GM21619 (cell line): Measurements from ENCODE around the gene KPNA3.
"Not testable (repeated sequence)": the region's sequence is repeated elsewhere in the genome, so short reads cannot be mapped to it uniquely, and the experiment has no call there.

Experiments used
- ATAC-seq: cut with Tn5 transposase; IDR thresholded peaks from one replicate; pipeline ENCODE4 v1.9.1; 2021; ENCODE audit not compliant: unreplicated experiment

The KPNA3 gene

GRCh38 chr13:49759503-49759902 is 33.0 kb downstream of the KPNA3 start:
- ATAC-seq: no peak

DNA sequence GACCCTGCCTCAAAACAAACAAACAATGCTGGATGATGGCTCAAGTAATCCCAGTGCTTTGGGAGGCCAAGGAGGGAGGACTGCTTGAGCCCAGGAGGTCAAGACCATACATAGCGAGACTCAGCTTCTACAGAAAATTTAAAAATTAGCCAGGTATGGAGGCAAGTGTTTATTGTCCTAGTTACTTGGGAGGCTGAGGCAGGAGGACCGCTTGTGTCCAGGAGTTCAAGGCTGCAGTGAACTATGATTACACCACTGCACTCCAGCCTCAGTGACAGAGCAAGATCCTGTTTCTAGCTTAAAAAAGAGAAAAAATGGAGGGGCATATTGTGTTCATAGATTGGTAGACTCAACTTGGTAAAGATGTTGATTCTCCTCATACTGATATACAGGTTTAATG is 36.2 kb downstream of the KPNA3 start:
- ATAC-seq: no peak

DNA sequence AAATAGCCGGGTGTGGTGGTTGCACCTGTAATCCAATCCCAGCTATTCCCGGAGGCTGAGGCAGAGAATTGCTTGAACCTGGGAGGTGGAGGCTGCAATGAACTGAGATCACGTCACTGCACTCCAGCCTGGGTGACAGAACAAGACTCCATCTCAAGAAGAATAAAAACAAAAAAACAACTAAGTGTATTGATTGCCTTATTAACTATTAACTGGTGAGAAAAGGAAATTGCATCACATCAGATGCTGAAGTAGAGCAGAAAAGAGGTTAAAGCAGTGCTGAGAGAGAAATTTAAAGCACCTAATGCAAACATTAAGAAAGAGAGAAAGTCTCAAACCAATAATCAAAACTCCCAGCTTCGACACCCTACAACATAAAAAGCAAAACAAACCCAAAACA is 38.3 kb downstream of the KPNA3 start:
- no peak for ATAC-seq

DNA sequence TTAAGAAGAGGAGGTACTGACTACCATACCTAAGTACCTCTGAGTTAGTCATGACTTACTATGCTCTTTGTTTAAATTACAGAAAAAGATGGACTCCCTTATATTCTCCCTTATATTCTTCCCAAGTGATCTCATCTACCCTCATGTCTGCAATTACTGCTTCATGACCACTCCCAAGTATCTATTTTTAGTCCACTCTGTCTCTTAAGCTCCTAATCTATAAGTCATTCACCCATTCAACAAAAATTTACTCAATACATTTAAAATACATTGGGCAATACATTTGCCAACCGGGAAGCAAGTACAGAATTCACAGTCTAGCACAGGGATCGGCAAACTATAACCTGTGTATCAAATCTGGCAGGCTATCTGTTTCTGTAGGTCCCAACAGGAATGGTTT is 42.6 kb downstream of the KPNA3 start:
- no peak for ATAC-seq

GRCh38 chr13:49746111-49746510 is 46.4 kb downstream of the KPNA3 start:
- ATAC-seq: no peak

DNA sequence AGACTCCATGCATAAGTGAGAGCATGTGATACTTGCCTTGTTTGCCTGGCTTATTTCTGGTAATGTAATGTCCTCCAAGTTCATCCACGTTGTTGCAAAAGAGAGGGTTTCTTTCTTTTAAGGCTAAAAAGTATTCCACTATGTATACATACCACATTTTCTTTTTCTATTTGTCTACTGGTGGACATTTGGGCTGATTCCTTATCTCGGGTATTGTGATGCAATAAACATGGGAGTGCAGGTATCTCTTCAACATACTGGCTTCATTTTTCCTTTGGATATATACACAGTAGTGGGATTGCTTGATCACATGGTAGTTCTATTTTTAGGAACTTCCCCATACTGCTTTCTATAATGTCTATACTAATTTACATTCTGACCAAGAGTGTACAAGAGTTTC is 51.6 kb downstream of the KPNA3 start:
- ATAC-seq: no peak

DNA sequence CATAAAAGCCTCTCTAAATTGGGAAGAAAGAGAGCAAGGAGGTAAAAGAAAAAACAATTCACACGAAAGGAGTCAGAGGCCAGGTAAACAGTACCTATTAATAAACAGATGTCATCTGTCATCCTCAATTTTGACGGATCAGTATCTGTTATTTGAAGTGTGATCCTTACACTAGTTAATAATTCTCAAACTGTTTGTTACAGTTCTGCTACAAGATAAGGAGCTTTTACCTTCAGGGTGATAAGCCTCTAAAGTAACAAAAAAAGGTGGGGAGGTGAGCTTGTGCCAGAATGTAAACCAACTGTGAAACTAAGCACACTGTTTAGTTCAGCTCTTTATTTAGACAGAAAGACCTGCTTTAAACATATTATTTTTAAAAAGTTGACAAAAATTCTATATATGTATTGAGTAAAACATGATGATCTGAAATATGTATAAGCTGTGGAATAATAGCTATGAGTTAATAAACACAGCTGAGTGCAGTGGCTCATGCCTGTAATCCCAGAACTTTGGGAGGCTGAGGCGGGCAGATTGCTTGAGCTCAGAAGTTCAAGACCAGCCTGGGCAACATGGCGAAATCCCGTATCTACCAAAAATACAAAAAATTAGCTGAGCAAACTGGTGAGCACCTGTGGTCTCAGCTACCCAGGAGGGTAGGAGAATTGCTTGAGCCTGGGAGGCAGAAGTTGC is 52.8 kb downstream of the KPNA3 start:
- ATAC-seq: no peak

DNA sequence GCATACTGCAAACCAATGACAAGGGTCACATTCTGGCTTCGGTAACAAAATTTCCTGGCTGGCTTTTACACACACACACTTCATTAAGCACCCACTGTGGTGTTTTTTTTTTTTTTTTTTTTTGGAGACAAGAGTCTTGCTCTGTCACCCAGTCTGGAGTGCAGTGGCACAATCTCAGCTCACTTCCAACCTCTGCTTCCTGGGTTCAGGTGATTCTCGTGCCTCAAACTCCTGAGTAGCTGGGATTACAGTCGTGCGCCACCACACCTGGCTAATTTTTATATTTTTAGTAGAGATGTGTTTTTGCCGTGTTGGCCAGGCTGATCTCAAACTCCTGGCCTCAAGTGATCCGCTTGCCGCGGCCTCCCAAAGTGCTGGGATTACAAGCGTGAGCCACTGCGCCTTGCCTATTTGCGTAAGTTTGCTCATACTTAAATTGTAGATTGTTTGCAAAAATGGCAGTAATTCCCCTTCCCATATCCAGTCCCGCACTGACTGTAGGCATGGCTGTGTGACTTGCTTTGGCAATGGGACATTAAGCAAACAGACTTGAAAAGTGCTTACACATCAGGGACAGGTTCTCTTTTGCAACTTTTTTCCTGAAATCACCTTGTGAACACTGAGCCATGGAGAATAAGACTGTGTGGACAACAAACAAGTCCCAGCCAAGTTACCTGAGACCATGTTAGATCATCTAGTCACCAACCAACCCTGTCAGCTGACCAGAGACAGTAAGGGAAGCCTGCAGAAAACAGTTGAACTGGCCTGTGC is 59.1 kb downstream of the KPNA3 start:
- ATAC-seq: no peak

- ATAC-seq: no peak
Measured at GRCh38 chr13:49731766-49732165, 60.7 kb downstream of the KPNA3 start.

DNA sequence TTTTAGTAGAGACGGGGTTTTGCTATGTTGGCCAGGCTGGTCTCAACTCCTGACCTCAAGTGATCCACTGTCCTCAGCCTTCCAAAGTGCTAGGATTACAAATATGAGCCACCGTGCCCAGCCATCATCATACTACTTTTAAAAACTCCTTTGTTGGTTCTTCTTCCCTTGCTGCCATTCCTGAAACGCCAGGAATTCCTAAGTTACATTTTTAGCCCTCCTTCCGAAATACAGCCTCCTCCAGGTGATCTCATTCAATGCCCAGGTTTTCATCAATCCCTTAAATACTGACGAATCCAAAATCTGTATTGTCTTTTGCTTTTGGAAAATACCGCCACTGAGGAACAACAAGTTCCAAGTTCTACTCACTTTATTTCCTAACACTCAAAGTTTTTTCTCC is 75.9 kb downstream of the KPNA3 start:
- ATAC-seq: no peak

- no peak for ATAC-seq
Measured at GRCh38 chr13:49714757-49715156, 77.7 kb downstream of the KPNA3 start.

DNA sequence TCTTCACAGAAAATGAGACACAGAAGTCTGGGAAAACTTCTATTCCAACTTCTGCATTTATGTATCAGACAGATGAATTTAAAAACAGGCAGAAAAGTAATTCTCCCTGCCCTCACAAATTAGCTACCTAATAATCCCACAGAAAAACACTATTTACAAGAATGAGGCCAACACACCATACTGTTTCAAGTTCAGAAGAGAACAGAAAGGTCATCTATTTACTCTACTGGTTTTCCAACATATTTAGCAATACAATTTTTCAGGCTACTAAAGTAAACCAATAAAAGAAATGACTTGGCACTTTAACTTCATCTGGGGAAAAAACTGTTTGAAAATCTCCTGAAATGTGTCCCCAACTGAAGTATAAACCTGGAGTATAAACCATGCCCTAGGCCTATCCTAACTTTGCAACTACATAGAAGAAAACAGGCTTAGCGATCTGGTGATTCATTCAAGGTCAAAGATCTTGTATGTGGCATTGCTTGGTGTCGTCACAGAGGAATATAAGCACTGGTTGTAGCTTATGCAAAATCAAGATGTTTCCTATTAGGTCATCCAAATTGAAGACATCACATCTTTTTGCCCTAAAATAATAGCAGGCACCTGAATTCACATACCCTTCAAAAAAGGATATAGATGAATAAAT is 81.1 kb downstream of the KPNA3 start:
- ATAC-seq: no peak

- not testable (repeated sequence) for ATAC-seq
Measured at GRCh38 chr13:49704264-49704663, 88.2 kb downstream of the KPNA3 start.

DNA sequence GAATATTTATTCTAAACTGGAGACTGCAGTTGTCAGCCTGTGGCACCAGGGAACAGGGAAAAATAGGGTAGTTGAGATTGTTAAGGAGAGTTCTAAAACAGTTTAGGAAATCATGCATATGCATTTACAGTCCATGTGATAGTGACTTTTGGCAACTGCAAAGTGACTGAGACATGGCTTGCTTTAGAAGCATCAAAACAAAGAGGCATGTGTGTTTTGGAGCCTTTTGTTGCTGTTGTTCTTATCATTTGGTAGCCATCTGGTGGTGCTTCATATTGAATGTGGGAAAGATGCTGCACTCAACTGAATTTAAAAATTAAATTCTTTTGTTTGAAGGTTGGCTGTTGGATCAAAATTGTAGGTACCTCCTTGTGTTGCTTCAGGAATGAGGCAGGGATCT is 91.0 kb downstream of the KPNA3 start:
- no peak for ATAC-seq

DNA sequence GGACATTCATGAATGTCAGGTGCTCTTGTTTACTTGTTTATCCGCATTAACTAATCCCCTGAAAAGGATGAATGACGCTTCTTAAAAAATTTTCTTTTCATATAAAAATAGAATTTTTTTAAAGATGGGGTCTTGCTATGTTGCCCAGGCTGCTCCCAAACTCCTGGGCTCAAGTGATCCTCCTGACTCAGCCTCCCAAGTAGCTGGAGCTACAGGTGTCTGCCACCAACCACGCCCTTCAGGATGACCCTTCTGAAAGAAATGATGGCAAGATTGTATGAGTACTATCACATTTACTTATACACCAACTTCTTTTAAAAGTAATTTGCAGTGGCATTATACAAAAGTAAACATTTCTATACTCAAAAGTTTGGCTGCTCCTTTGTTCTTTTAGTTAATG is 95.0 kb downstream of the KPNA3 start:
- no peak for ATAC-seq

DNA sequence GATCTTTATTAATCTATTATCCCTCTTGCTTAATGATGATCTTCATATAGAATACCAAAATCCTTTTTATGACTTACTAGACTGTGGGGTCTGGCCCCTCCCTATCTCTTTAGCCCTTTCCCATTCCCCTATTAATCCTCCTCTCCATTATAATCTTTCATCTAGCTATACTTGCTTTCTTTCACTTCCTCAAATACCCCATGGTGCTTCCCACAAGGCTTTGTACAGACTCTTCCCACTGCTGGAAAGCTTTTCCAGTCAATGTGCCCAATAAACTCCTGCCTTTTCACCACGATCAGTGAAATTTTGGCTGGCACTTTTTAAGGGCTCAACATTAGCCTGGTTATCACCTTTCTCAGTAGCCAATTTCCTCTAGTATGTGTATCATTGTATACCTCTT is 98.0 kb downstream of the KPNA3 start:
- ATAC-seq: no peak

DNA sequence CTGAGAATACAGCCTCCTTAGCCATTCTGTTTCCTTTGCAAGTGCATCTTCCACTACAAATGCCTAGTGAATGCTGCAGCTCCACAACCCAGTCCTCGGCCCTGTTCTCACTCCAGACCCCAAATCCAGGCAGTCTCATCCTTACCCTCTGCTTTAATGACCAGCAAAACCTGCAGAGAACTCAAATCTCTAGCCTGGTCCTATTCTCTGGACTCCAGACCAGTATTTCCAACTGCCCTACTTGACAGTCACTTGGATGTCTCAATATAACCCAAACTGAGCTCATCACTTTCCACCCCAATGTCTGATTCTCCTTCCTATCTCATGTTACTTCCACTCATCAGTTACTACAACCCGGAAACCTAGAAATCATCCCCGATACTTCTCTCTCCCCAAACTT is 98.6 kb downstream of the KPNA3 start:
- no peak for ATAC-seq

DNA sequence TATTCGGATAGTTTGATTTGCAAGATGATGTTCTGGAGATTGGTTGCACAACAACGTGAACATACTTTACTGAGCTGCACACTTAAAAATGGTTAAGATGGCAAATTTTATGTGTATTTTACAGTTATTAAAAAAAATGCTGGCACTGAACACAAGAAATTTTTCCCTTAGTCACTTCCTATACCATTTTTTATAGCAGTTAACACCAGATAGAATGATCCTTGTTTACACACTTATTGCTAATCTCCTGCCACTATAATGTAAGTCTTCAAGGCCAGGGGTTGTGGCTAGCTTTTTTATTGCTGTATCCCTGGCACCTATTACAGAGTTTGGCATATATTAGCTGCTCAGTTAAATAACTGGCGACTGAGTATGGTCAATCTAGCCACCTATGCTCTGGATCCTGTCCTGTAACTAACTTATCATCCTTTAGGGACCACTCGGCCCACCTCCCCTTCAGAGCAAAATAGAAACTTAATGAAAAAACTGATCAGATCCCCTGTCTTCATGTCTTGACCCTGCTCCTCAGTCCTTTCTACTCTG is 99.2 kb downstream of the KPNA3 start:
- ATAC-seq: no peak

GRCh38 chr13:49690995-49691784 is 101.3 kb downstream of the KPNA3 start, which contains the start of gene EBPL:
EBPL (minus strand) TSS chr13:49691486; CDS start chr13:49691424, 62 bp downstream.
- ATAC-seq: peak; percentile 97

GRCh38 chr13:49690133-49690994 is 102.1 kb downstream of the KPNA3 start:
- peak; percentile 25 for ATAC-seq
